Measurements from ENCODE around the gene RAB26.
"Not testable (repeated sequence)": the region's sequence is repeated elsewhere in the genome, so short reads cannot be mapped to it uniquely, and the experiment has no call there.

GRCh38 chr16:2105769-2106168 is 42.7 kb upstream of the RAB26 start:
- TF ChIP-seq CTCF, POLR2AphosphoS5 (IDR thresholded peaks at IDR 0.05): not testable (repeated sequence)
